Measurements from ENCODE around the gene LMO7. TPM values are rescaled to one million over a fixed set of nuclear protein-coding genes. Genes with fewer than 3 reads are reported as not detected.

Gene LMO7
- total RNA-seq, 1 experiment from 2014 or later: 20.4 TPM

GRCh38 chr13:75621147-75621546 is 15.0 kb upstream of the LMO7 start:
- Histone ChIP-seq H2BK12ac (ENCODE audit: insufficient read length, low read depth, low read length) (no peak overlapping the region), H3K27ac (ENCODE audit: insufficient read length, low read depth, low read length) (no peak overlapping the region), H2BK120ac (ENCODE audit: low read depth, low read length, poor library complexity, severe bottlenecking) (no peak overlapping the region), H3K9ac (ENCODE audit: extremely low read depth, insufficient read length, low read length) (no peak overlapping the region), H4K20me1 (ENCODE audit: control insufficient read depth, insufficient read depth, insufficient read length) (no peaks in the 10 kb centered on the region), H3K79me2 (ENCODE audit: insufficient read depth, low read length) (no peaks in the 10 kb centered on the region), H2BK5ac (ENCODE audit: insufficient read length, low read length) (no peak overlapping the region), H2AFZ (ENCODE audit: low read length) (no peak overlapping the region), H3T11ph (ENCODE audit: low read length) (no peak overlapping the region), H3K23me2 (ENCODE audit: insufficient read length, low read depth, low read length, poor library complexity, severe bottlenecking) (no peaks in the 10 kb centered on the region), H3K9me3 (ENCODE audit: control insufficient read depth, low read depth, low read length) (no peaks in the 10 kb centered on the region), H4K5ac (ENCODE audit: insufficient read length, low read depth, low read length) (no peak overlapping the region), H3K27me3 (ENCODE audit: insufficient read depth, low read length) (no peaks in the 10 kb centered on the region), H3K4ac (ENCODE audit: low read depth, low read length) (no peak overlapping the region), H3K56ac (ENCODE audit: insufficient read length, low read depth, low read length) (no peak overlapping the region), H3K4me1 (ENCODE audit: insufficient read depth, low read length) (no peaks in the 10 kb centered on the region), H2BK20ac (ENCODE audit: low read depth, low read length, poor library complexity, severe bottlenecking) (no peak overlapping the region), H3K79me1 (ENCODE audit: insufficient read depth, low read depth, low read length, poor library complexity, severe bottlenecking) (no peaks in the 10 kb centered on the region), H3K23ac (ENCODE audit: insufficient read length, low read depth, low read length) (no peak overlapping the region), H4K8ac (replicated peaks; ENCODE audit: insufficient read length, low read depth, low read length) (no peak overlapping the region), H3K4me2 (ENCODE audit: insufficient read depth, insufficient read length, low read length) (no peak overlapping the region), H2BK15ac (ENCODE audit: low read depth, low read length) (no peak overlapping the region), H3K18ac (ENCODE audit: insufficient read length, low read depth, low read length) (no peak overlapping the region), H4K91ac (ENCODE audit: insufficient read length, low read depth, low read length) (no peak overlapping the region), H3K14ac (ENCODE audit: insufficient read depth, low read length) (no peak overlapping the region), H2AK5ac (ENCODE audit: insufficient read length, low read length) (no peak overlapping the region)
- no peak for TF ChIP-seq CTCF (conservative IDR thresholded peaks at IDR 0.05)
- no peak overlapping the region for H3K4me3 Mint-ChIP-seq
- no peak for DNase-seq
- no peaks in the 10 kb centered on the region for H3K27me3 Mint-ChIP-seq (ENCODE audit: low read depth)
- no peak overlapping the region for H3K27ac Mint-ChIP-seq
- WGBS (ENCODE audit: extremely low coverage, insufficient read length, low lambda C conversion rate): no CpG with 5 or more reads among the region's 2 CpGs
- H3K36me3 Mint-ChIP-seq (ENCODE audit: insufficient read depth in 1 of 3, low read depth in 3 of 3): peaks cover 3 to 5% (median 4%) of the 10 kb centered on the region in 3 experiments; a peak in 4 of 7 replicates
- no peaks in the 10 kb centered on the region; a peak in 1 of 4 replicates for H3K4me1 Mint-ChIP-seq
- no peaks in the 10 kb centered on the region for H3K9me3 Mint-ChIP-seq
